Progenitor cell of endocrine pancreas (in vitro differentiated cells): ENCODE results near the gene PARP6. TPM values are rescaled to one million over a fixed set of nuclear protein-coding genes. Genes with fewer than 3 reads are reported as not detected.

Experiments used
- DNase-seq: peaks from one replicate; pipeline ENCODE4 v3.0.0; 2021; ENCODE audit warnings: low spot score; ENCODE audit not compliant: unreplicated experiment
- H3K27ac Mint-ChIP-seq: 2 replicates; pipeline ENCODE4 v1.8.0; 2021; ENCODE audit warnings: mild to moderate bottlenecking, moderate library complexity, mixed read lengths
- H3K27me3 Mint-ChIP-seq: 2 replicates; pipeline ENCODE4 v1.8.0; 2021; ENCODE audit warnings: mixed read lengths
- H3K36me3 Mint-ChIP-seq: 2 replicates; pipeline ENCODE4 v1.8.0; 2022; ENCODE audit warnings: mixed read lengths; ENCODE audit not compliant: insufficient read depth
- H3K4me1 Mint-ChIP-seq: 2 replicates; pipeline ENCODE4 v1.8.0; 2021; ENCODE audit warnings: low read depth, mixed read lengths
- H3K4me3 Mint-ChIP-seq: 2 replicates; pipeline ENCODE4 v1.8.0; 2021; ENCODE audit warnings: low read depth, mild to moderate bottlenecking, moderate library complexity, mixed read lengths
- H3K9me3 Mint-ChIP-seq: 2 replicates; pipeline ENCODE4 v1.8.0; 2021; ENCODE audit warnings: low read depth, mixed read lengths
- total RNA-seq: library from RNA; stranded (reverse); gene quantifications from 2 replicates; pipeline ENCODE4 v1.2.1, GENCODE V29; 2021
- TF ChIP-seq, protein P1 (sequence below): fragments of 200-600 bp; sonication (generic); IDR thresholded peaks from one replicate; pipeline ENCODE4 v1.5.0; 2021; ENCODE audit warnings: antibody characterized with exemption, mild to moderate bottlenecking; ENCODE audit not compliant: unreplicated experiment

The PARP6 gene
- total RNA-seq, 1 donor from 2014 or later: 134 TPM

DNA sequence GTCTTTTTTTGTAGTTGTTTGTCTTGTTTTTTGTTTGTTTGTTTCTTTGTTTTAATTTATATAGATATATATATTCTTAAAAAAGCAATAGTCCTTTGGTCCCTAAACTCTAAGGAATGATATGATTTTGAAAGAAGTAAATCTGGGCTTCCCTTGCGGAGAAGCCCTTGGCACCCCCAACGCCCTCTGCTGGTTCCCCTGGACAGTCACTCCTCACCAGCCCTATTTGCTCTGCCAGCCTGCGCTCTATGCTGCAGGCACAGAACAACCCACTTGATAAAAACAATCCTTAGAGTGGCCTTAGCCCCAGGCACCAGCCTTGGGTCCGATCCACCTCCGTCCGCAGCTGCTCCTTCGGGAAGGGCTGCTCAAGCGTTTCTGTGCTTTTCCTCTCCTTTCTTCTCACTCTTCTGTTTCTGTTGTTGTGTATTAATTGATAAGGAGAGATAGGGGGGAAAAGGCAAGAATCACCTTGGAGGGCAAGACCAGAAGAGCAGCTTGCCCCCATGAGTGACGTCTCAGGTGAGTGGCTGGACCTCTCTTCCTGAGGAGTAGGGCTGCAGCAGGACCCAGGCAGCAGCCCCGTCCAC lies 13.7 kb upstream of the PARP6 start:
- H3K9me3 Mint-ChIP-seq: no peaks in the 10 kb centered on the region
- no peak overlapping the region for H3K27ac Mint-ChIP-seq
- no peak for DNase-seq

DNA sequence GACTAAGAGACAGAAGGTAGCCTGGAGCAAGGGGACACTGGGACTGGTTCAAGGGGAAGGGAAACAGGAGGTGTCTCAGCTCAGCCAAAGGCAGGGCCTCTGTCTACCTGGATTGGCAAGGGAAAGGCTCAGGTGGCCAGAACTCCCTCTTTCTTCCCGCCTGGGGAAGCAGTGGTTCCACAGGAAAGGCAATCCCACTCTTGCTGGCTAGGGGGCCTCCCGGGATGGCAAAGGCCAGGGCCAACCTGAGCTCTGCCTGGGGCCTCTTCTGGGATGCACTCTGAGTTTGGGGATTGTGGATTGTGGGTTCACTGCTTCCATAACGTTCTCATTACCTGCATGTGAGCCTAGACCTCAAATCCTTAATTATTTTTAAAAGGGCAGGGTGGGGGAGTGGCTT lies 13.0 kb upstream of the PARP6 start:
- H3K27ac Mint-ChIP-seq: no peak overlapping the region
- no peak for DNase-seq

More for the DNA sequence above, 13.7 kb upstream of the PARP6 start:
- H3K36me3 Mint-ChIP-seq: no peaks in the 10 kb centered on the region
- TF ChIP-seq, protein P1, sequence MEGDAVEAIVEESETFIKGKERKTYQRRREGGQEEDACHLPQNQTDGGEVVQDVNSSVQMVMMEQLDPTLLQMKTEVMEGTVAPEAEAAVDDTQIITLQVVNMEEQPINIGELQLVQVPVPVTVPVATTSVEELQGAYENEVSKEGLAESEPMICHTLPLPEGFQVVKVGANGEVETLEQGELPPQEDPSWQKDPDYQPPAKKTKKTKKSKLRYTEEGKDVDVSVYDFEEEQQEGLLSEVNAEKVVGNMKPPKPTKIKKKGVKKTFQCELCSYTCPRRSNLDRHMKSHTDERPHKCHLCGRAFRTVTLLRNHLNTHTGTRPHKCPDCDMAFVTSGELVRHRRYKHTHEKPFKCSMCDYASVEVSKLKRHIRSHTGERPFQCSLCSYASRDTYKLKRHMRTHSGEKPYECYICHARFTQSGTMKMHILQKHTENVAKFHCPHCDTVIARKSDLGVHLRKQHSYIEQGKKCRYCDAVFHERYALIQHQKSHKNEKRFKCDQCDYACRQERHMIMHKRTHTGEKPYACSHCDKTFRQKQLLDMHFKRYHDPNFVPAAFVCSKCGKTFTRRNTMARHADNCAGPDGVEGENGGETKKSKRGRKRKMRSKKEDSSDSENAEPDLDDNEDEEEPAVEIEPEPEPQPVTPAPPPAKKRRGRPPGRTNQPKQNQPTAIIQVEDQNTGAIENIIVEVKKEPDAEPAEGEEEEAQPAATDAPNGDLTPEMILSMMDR: peak; percentile 68
- peaks cover under 1% of the 10 kb centered on the region for H3K27me3 Mint-ChIP-seq
- H3K4me1 Mint-ChIP-seq: no peaks in the 10 kb centered on the region
- H3K4me3 Mint-ChIP-seq: no peak overlapping the region

DNA sequence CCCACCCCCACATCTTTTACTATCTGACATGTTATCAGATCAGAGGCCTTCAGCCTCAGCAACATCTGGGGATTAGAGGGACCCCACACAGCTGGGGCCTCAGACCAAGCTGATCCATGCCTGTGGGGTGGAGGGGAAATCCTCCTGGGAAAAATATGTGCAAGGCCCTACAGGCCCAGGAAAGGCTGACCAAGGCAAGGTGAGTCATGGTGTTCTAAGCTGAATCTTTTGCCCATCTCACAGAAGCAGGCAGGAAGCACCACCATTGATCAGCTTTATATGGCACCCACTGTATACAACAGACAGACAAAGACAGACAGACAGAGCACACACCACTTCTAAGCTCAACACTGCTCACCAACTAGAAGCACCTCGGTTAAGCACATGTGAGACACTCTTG lies 12.4 kb upstream of the PARP6 start:
- no peak overlapping the region for H3K27ac Mint-ChIP-seq
- H3K9me3 Mint-ChIP-seq: no peaks in the 10 kb centered on the region
- no peak overlapping the region for H3K4me3 Mint-ChIP-seq
- no peak for DNase-seq
- no peaks in the 10 kb centered on the region for H3K4me1 Mint-ChIP-seq
- H3K27me3 Mint-ChIP-seq: no peaks in the 10 kb centered on the region
- H3K36me3 Mint-ChIP-seq: no peaks in the 10 kb centered on the region
- TF ChIP-seq, protein P1: no peak

More for the DNA sequence above, 13.0 kb upstream of the PARP6 start:
- TF ChIP-seq, protein P1: no peak
- H3K4me1 Mint-ChIP-seq: no peaks in the 10 kb centered on the region
- no peaks in the 10 kb centered on the region for H3K36me3 Mint-ChIP-seq
- no peaks in the 10 kb centered on the region for H3K9me3 Mint-ChIP-seq
- no peak overlapping the region for H3K4me3 Mint-ChIP-seq
- no peaks in the 10 kb centered on the region for H3K27me3 Mint-ChIP-seq

DNA sequence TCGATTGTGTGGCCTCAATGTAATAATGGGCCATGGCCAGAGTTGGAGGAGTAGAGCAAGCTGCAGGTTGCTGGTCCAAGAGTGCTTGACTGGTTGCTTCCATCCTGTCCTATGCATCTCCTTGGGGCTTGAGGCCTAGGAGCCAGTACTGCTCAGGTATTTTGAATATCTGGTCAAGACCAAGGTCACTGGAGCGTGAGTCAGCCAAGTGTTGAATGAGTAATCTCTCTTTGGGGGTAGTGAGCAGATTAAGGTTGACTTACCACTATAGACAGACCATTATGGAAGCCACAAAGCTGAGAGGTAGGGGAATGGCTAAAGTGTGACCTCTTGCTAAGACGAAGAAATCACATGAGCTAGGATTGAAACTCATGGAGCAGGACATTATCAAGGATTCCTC lies 9.4 kb upstream of the PARP6 start:
- H3K4me1 Mint-ChIP-seq: no peaks in the 10 kb centered on the region
- no peaks in the 10 kb centered on the region for H3K36me3 Mint-ChIP-seq
- no peak for DNase-seq
- peaks cover 10% of the 10 kb centered on the region for H3K27me3 Mint-ChIP-seq
- H3K9me3 Mint-ChIP-seq: no peaks in the 10 kb centered on the region
- no peak overlapping the region for H3K27ac Mint-ChIP-seq
- TF ChIP-seq, protein P1: no peak
- H3K4me3 Mint-ChIP-seq: no peak overlapping the region

DNA sequence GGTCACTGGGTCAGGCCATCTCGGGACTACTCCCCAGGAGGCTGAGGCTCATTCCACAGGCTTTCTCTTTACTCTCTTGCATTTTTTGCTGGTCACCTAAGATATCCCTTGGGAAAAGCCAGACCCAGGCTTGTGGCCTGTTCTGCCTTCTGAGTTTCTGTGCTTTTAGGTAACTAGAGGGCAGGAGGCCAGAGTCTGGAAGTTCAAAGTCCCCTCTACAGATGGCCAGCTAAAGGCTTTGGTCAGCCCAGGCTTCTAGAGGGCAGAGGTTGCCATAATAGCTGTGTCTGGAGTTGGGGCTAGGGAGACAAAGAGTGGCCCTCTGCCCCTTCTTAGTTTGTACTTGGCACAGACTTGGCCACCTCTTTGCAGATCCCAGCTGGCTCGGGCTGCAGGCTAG lies 8.4 kb upstream of the PARP6 start:
- TF ChIP-seq, protein P1: no peak
- DNase-seq: no peak
- H3K27me3 Mint-ChIP-seq: peaks cover 17% of the 10 kb centered on the region
- no peaks in the 10 kb centered on the region for H3K4me1 Mint-ChIP-seq
- H3K9me3 Mint-ChIP-seq: no peaks in the 10 kb centered on the region
- H3K4me3 Mint-ChIP-seq: no peak overlapping the region
- H3K36me3 Mint-ChIP-seq: no peaks in the 10 kb centered on the region
- H3K27ac Mint-ChIP-seq: no peak overlapping the region
